ENCODE results near the gene FAR2. TPM values are rescaled to one million over a fixed set of nuclear protein-coding genes. Genes with fewer than 3 reads are reported as not detected.

The FAR2 gene
- total RNA-seq, 2 donors from 2014 or later: 6.2 TPM

- intact Hi-C loops (cut with DNase I): no loop called here
- DNase-seq (no peak), ATAC-seq (no peak)
Observed at GRCh38 chr12:29191267-29191850, 42.3 kb downstream of the FAR2 start.

- intact Hi-C loops (cut with DNase I): no loop called here
- no peak for DNase-seq
- ATAC-seq: no peak
Observed at GRCh38 chr12:29198901-29199300, 49.8 kb downstream of the FAR2 start.

- ATAC-seq: no peak
- intact Hi-C loops (cut with DNase I): no loop called here
Observed at GRCh38 chr12:29200586-29200985, 51.5 kb downstream of the FAR2 start.

GRCh38 chr12:29201296-29201695 lies 52.2 kb downstream of the FAR2 start:
- ATAC-seq (no peak), DNase-seq (no peak)
- intact Hi-C loops (cut with DNase I): no loop called here

More at GRCh38 chr12:29200586-29200985, 51.5 kb downstream of the FAR2 start:
- no peak for DNase-seq

GRCh38 chr12:29201746-29202145 lies 52.7 kb downstream of the FAR2 start:
- ATAC-seq: no peak
- intact Hi-C loops (cut with DNase I): no loop called here
- no peak for DNase-seq

GRCh38 chr12:29204521-29204920 lies 55.4 kb downstream of the FAR2 start:
- intact Hi-C loops (cut with DNase I): no loop called here
- ATAC-seq (no peak), DNase-seq (no peak)

GRCh38 chr12:29207120-29207519 lies 58.0 kb downstream of the FAR2 start:
- DNase-seq (no peak), ATAC-seq (peak in 1 of 2 donors; percentile 76)
- intact Hi-C loops (cut with DNase I): no loop called here

GRCh38 chr12:29208060-29208459 lies 59.0 kb downstream of the FAR2 start:
- intact Hi-C loops (cut with DNase I): no loop called here
- peak in 1 of 2 donors; percentile 69 for ATAC-seq
- DNase-seq: no peak

- ATAC-seq: no peak
- no peak for DNase-seq
- intact Hi-C loops (cut with DNase I): no loop called here
Observed at GRCh38 chr12:29208936-29209701, 60.0 kb downstream of the FAR2 start.

GRCh38 chr12:29211696-29212095 lies 62.6 kb downstream of the FAR2 start:
- intact Hi-C loops (cut with DNase I): no loop called here
- DNase-seq (no peak), ATAC-seq (no peak)

- intact Hi-C loops (cut with DNase I): no loop called here
- ATAC-seq: peak; percentile 30 to 47
- DNase-seq: no peak
Observed at GRCh38 chr12:29212682-29213403, 63.8 kb downstream of the FAR2 start.

- ATAC-seq (no peak), DNase-seq (no peak)
- intact Hi-C loops (cut with DNase I): no loop called here
Observed at GRCh38 chr12:29216266-29216665, 67.2 kb downstream of the FAR2 start.

- DNase-seq: no peak
- intact Hi-C loops (cut with DNase I): no loop called here
- ATAC-seq: peak; percentile 23 to 40
Observed at GRCh38 chr12:29216797-29217575, 67.9 kb downstream of the FAR2 start.

- no peak for ATAC-seq
- no peak for DNase-seq
- intact Hi-C loops (cut with DNase I): no loop called here
Observed at GRCh38 chr12:29220632-29221336, 71.7 kb downstream of the FAR2 start.

GRCh38 chr12:29222200-29222599 lies 73.1 kb downstream of the FAR2 start:
- DNase-seq (no peak), ATAC-seq (no peak)
- intact Hi-C loops (cut with DNase I): no loop called here

GRCh38 chr12:29223426-29223825 lies 74.3 kb downstream of the FAR2 start:
- ATAC-seq (no peak), DNase-seq (no peak)
- intact Hi-C loops (cut with DNase I): no loop called here

GRCh38 chr12:29223956-29224543 lies 75.0 kb downstream of the FAR2 start:
- intact Hi-C loops (cut with DNase I): no loop called here
- DNase-seq (no peak), ATAC-seq (no peak)

- intact Hi-C loops (cut with DNase I): no loop called here
- ATAC-seq (no peak), DNase-seq (no peak)
Observed at GRCh38 chr12:29224572-29224971, 75.5 kb downstream of the FAR2 start.

- intact Hi-C loops (cut with DNase I): no loop called here
- DNase-seq: no peak
- no peak for ATAC-seq
Observed at GRCh38 chr12:29225834-29226233, 76.8 kb downstream of the FAR2 start.

Measured in left cardiac atrium (tissue), 4 donors.